GM12875 (cell line): ENCODE results near the gene CSNK1A1.
A peak's percentile ranks its signal among the peaks of the same experiment; 100 is the strongest.
"Not testable (repeated sequence)": the region's sequence is repeated elsewhere in the genome, so short reads cannot be mapped to it uniquely, and the experiment has no call there.

Source experiments
- H3K4me3 ChIP-seq: one replicate; pipeline ENCODE4 v1.5.1; 2011; ENCODE audit warnings: low read depth, low read length, control low read depth
- CTCF ChIP-seq: IDR thresholded peaks from 2 replicates; pipeline ENCODE4 v1.5.1; 2011; ENCODE audit warnings: low read depth, mild to moderate bottlenecking, control low read depth, inconsistent platforms, low read length, moderate library complexity, borderline replicate concordance; ENCODE audit not compliant: insufficient read depth

Gene CSNK1A1

GRCh38 chr5:149551227-149552037, at the start of gene CSNK1A1:
Gene CSNK1A1, minus strand, starts transcription at chr5:149551439. Its CDS starts 475 bp downstream, at chr5:149550964.
- peak within 1 kb of the TSS; percentile 98 for H3K4me3 ChIP-seq
- TF ChIP-seq CTCF = peak; percentile 75

GRCh38 chr5:149600932-149601331, 49.7 kb upstream of the CSNK1A1 start:
- no peak for TF ChIP-seq CTCF
- H3K4me3 ChIP-seq = no peak overlapping the region

- H3K4me3 ChIP-seq = no peak overlapping the region
- TF ChIP-seq CTCF = no peak
Observed at GRCh38 chr5:149599375-149599774, 48.1 kb upstream of the CSNK1A1 start.

- H3K4me3 ChIP-seq = no peak overlapping the region
- TF ChIP-seq CTCF = 0 out of 2 replicates have a peak, but pooled peaks have one; percentile 11
Observed at GRCh38 chr5:149598966-149599365, 47.7 kb upstream of the CSNK1A1 start.

- not testable (repeated sequence) for H3K4me3 ChIP-seq
Observed at GRCh38 chr5:149598234-149598633, 47.0 kb upstream of the CSNK1A1 start.

- no peak overlapping the region for H3K4me3 ChIP-seq
- TF ChIP-seq CTCF = no peak
Observed at GRCh38 chr5:149597618-149598017, 46.4 kb upstream of the CSNK1A1 start.

- TF ChIP-seq CTCF = no peak
- H3K4me3 ChIP-seq = no peak overlapping the region
Observed at GRCh38 chr5:149596712-149597111, 45.5 kb upstream of the CSNK1A1 start.

GRCh38 chr5:149595105-149595504, 43.9 kb upstream of the CSNK1A1 start:
- H3K4me3 ChIP-seq = not testable (repeated sequence)
